HL-60/S4 treated with phorbol 12-myristate 13-acetate at 8.2 ng/mL for 4 days and 3 days (cell line): ENCODE results near the gene PPFIA2.

Experiments
- in situ Hi-C: fragments of 300-500 bp; cut with MboI; formaldehyde crosslinking; loops from 2 replicates; pipeline ENCODE4 v1.15.0; 2022; ENCODE audit warnings: low sequenced_read_pairs

PPFIA2 gene

GRCh38 chr12:81465191-81465590 is 294.0 kb downstream of the PPFIA2 start:
- in situ Hi-C loops = no loop called here

- in situ Hi-C loops = no loop called here
Measured at GRCh38 chr12:81461163-81461562, 298.0 kb downstream of the PPFIA2 start.

- in situ Hi-C loops = no loop called here
Measured at GRCh38 chr12:81450920-81451739, 308.0 kb downstream of the PPFIA2 start.

GRCh38 chr12:81441629-81442028 is 317.5 kb downstream of the PPFIA2 start:
- in situ Hi-C loops = no loop called here

GRCh38 chr12:81440001-81440400 is 319.1 kb downstream of the PPFIA2 start:
- in situ Hi-C loops = no loop called here

- in situ Hi-C loops = no loop called here
Measured at GRCh38 chr12:81439344-81439743, 319.8 kb downstream of the PPFIA2 start.

GRCh38 chr12:81417056-81417455 is 342.1 kb downstream of the PPFIA2 start:
- in situ Hi-C loops = no loop called here

- in situ Hi-C loops = no loop called here
Measured at GRCh38 chr12:81416571-81416970, 342.6 kb downstream of the PPFIA2 start.

GRCh38 chr12:81414441-81414840 is 344.7 kb downstream of the PPFIA2 start:
- in situ Hi-C loops = no loop called here

- in situ Hi-C loops = no loop called here
Measured at GRCh38 chr12:81412940-81413339, 346.2 kb downstream of the PPFIA2 start.

- in situ Hi-C loops = no loop called here
Measured at GRCh38 chr12:81403348-81403747, 355.8 kb downstream of the PPFIA2 start.

GRCh38 chr12:81401241-81401640 is 357.9 kb downstream of the PPFIA2 start:
- in situ Hi-C loops = no loop called here

GRCh38 chr12:81400024-81400423 is 359.1 kb downstream of the PPFIA2 start:
- in situ Hi-C loops = no loop called here

GRCh38 chr12:81395431-81395830 is 363.7 kb downstream of the PPFIA2 start:
- in situ Hi-C loops = no loop called here

GRCh38 chr12:81389550-81390099 is 369.5 kb downstream of the PPFIA2 start:
- in situ Hi-C loops = no loop called here

GRCh38 chr12:81386101-81386500 is 373.0 kb downstream of the PPFIA2 start:
- in situ Hi-C loops = no loop called here

- in situ Hi-C loops = no loop called here
Measured at GRCh38 chr12:81381951-81382350, 377.2 kb downstream of the PPFIA2 start.

GRCh38 chr12:81378601-81379285 is 380.4 kb downstream of the PPFIA2 start:
- in situ Hi-C loops = no loop called here

GRCh38 chr12:81377771-81378170 is 381.4 kb downstream of the PPFIA2 start:
- in situ Hi-C loops = no loop called here

GRCh38 chr12:81375969-81376368 is 383.2 kb downstream of the PPFIA2 start:
- in situ Hi-C loops = no loop called here

GRCh38 chr12:81370456-81370855 is 388.7 kb downstream of the PPFIA2 start:
- in situ Hi-C loops = no loop called here

GRCh38 chr12:81369175-81369574 is 390.0 kb downstream of the PPFIA2 start:
- in situ Hi-C loops = no loop called here
